ENCODE data around the gene SLC30A7.
"Not testable (repeated sequence)": the region's sequence is repeated elsewhere in the genome, so short reads cannot be mapped to it uniquely, and the experiment has no call there.

SLC30A7 gene, protein sequence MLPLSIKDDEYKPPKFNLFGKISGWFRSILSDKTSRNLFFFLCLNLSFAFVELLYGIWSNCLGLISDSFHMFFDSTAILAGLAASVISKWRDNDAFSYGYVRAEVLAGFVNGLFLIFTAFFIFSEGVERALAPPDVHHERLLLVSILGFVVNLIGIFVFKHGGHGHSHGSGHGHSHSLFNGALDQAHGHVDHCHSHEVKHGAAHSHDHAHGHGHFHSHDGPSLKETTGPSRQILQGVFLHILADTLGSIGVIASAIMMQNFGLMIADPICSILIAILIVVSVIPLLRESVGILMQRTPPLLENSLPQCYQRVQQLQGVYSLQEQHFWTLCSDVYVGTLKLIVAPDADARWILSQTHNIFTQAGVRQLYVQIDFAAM

DNA sequence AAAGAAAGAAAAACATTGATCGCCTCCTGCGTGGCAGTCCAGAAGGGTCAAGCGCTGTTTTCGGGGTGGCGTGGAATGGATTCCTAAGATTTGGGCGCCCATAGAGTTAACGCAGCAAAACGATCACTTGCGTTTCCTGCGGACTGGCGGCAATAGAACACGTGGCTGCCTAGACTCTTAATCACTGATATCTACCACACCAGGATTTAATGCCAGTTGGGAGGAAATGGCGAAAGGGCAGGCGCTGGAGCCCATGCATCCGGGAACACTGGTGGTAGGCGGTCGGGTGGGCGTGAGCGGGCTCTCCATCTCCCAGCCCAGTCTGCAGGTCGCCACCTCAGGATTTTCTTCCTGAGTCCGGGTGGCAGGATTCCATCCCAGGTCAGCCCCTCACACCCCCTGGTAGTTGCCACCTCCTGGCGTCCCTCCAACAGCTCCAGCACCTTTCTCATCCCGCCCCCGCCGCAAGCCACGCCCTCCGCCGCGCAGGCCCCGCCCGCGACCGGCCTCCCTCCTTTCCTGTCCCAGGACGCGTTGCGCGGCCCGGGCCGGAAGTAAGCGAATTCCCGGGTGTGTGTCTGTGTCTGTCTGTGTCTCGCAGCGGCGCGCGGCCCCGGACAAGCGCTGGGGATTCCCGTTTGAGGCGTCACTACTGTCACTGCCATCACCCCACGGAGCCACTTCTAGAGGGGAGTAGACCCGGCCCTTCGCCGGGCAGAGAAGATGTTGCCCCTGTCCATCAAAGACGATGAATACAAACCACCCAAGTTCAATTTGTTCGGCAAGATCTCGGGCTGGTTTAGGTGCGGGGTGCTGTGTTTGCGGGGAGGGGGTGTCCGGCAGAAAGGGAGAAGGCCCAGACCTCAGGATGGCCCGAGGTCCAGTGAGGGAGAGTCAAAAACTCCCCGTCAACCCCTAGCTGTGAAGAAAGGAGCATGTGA, at the start of gene SLC30A7:
Gene SLC30A7 (plus strand): TSS at position 551 of the 941 bp plus-strand sequence. CDS start 173 bp downstream, at position 724.
- Histone ChIP-seq H3K27me3 (ENCODE audit: insufficient read depth, low read length) (no peaks in the 10 kb centered on the region), H3K27ac (ENCODE audit: low read depth, low read length) (peak within 1 kb of the TSS; percentile 93), H3K79me2 (ENCODE audit: control insufficient read depth, insufficient read depth, low read length, unreplicated experiment) (peaks cover 67% of the 10 kb centered on the region), H3K4me1 (ENCODE audit: control insufficient read depth, insufficient read depth, low read length, unreplicated experiment) (peaks cover 32% of the 10 kb centered on the region), H3K4me3 (ENCODE audit: low read depth, low read length) (peak within 1 kb of the TSS; percentile 94), H3K36me3 (ENCODE audit: insufficient read depth, low read length) (peaks cover 23% of the 10 kb centered on the region), H2AFZ (ENCODE audit: low read length, unreplicated experiment) (peak within 1 kb of the TSS; percentile 92)

DNA sequence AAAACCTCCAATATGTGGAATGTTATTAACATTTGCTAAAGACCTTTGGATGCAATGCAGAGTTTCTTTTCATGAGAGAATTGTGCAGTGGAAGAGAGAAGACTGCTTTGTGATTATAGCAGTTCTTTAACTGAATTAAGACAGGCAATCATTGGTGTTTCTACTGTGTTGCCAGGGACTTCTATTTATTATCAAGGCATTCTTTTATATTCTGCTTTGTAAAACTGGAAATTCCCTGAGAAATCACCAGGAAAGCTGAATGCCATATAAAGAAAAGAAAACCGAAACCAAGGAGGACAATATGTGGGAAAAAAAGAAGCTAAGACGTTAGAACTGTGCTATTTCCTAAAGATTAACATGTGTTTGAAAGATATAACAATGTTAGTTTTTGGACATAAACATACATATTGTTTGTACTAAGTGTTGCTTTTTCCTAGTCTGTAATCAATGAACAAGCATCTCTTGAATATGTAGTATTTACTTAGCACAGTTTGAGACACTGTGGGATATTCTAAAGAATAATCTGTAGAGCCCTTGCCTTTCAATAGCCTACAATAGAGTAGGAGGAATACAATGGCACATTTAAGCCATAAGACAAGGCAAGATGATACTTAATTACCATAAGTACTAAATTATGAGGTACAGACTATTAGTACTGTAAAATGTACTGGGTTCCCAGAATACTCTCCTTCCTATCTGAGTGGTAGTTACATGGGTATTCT, 48.4 kb upstream of the SLC30A7 start:
- H3K4me1 ChIP-seq (ENCODE audit: control insufficient read depth, insufficient read depth, low read length, unreplicated experiment): peaks cover 18% of the 10 kb centered on the region
- H3K27ac ChIP-seq (ENCODE audit: low read depth, low read length): peak overlapping the region; percentile 55; the same call in 1 of the 2 replicates
- H3K27me3 ChIP-seq (ENCODE audit: insufficient read depth, low read length): no peaks in the 10 kb centered on the region
- peak overlapping the region; percentile 92 for H2AFZ ChIP-seq (ENCODE audit: low read length, unreplicated experiment)
- H3K36me3 ChIP-seq (ENCODE audit: insufficient read depth, low read length): no peaks in the 10 kb centered on the region
- H3K79me2 ChIP-seq (ENCODE audit: control insufficient read depth, insufficient read depth, low read length, unreplicated experiment): no peaks in the 10 kb centered on the region
- peak overlapping the region; percentile 63 for H3K4me3 ChIP-seq (ENCODE audit: low read depth, low read length)

DNA sequence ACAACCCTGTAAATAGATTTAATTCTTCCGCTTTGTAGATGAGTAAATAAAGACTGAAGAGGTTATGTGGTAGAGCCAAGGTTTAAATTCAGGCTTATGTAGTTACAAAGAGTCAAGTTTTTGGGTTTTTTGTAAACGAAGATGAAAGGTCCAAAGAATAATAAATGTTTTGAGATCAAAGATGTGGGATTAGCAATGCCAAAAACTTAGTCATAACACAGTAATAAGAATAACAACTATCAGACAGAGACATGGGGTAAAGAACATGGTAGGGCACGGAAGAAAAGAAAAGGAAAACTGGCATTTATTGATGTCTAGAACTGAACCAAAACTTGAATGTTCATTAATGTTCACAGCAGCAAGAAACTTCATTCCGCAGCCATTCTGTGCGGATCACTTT, 44.2 kb upstream of the SLC30A7 start:
- Histone ChIP-seq H3K36me3 (ENCODE audit: insufficient read depth, low read length) (no peaks in the 10 kb centered on the region), H3K27ac (ENCODE audit: low read depth, low read length) (peak overlapping the region; percentile 63), H2AFZ (ENCODE audit: low read length, unreplicated experiment) (peak overlapping the region; percentile 78)

DNA sequence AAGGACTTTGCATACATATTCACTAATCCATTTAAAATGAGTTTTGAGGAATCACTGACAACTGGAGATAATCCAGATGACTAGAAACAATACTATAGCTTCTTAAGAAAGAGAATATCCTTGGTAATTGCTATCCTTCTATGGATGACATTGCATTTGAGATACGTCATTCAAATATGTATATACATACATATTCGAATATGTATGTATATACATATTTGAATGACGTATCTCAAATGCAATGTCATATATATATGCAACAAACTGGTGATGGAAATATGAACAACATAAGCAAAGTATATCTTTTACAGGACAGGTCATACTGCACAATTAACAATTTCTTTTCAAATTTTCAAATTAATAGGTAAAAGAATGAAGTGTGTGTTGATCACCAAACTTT, 42.9 kb upstream of the SLC30A7 start:
- H3K27ac ChIP-seq (ENCODE audit: low read depth, low read length): no peak overlapping the region
- no peak overlapping the region for H3K4me3 ChIP-seq (ENCODE audit: low read depth, low read length)
- no peaks in the 10 kb centered on the region for H3K27me3 ChIP-seq (ENCODE audit: insufficient read depth, low read length)
- H3K36me3 ChIP-seq (ENCODE audit: insufficient read depth, low read length): no peaks in the 10 kb centered on the region
- H2AFZ ChIP-seq (ENCODE audit: low read length, unreplicated experiment): no peak overlapping the region
- no peaks in the 10 kb centered on the region for H3K79me2 ChIP-seq (ENCODE audit: control insufficient read depth, insufficient read depth, low read length, unreplicated experiment)
- peaks cover 14% of the 10 kb centered on the region for H3K4me1 ChIP-seq (ENCODE audit: control insufficient read depth, insufficient read depth, low read length, unreplicated experiment)

More for the DNA sequence above, 44.2 kb upstream of the SLC30A7 start:
- H3K4me3 ChIP-seq (ENCODE audit: low read depth, low read length): no peak overlapping the region
- no peaks in the 10 kb centered on the region for H3K79me2 ChIP-seq (ENCODE audit: control insufficient read depth, insufficient read depth, low read length, unreplicated experiment)
- H3K4me1 ChIP-seq (ENCODE audit: control insufficient read depth, insufficient read depth, low read length, unreplicated experiment): peaks cover 21% of the 10 kb centered on the region
- H3K27me3 ChIP-seq (ENCODE audit: insufficient read depth, low read length): no peaks in the 10 kb centered on the region

DNA sequence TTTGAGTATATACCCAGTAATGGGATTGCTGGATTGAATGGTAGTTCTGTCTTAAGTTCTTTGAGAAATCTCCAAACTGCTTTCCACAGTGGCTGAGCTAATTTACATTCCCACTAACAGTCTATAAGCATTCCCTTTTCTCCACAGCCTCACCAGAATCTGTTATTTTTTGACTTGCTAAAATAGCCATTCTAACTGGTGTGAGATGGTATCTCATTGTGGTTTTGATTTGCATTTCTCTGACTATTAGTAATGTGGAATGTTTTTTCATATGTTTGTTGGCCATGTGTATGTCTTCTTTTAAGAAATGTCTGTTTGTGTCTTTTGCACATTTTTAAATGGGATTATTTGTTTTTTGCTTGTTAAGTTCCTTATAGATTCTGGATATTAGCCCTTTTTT, 40.8 kb upstream of the SLC30A7 start:
- not testable (repeated sequence) for H3K27ac ChIP-seq (ENCODE audit: low read depth, low read length)

DNA sequence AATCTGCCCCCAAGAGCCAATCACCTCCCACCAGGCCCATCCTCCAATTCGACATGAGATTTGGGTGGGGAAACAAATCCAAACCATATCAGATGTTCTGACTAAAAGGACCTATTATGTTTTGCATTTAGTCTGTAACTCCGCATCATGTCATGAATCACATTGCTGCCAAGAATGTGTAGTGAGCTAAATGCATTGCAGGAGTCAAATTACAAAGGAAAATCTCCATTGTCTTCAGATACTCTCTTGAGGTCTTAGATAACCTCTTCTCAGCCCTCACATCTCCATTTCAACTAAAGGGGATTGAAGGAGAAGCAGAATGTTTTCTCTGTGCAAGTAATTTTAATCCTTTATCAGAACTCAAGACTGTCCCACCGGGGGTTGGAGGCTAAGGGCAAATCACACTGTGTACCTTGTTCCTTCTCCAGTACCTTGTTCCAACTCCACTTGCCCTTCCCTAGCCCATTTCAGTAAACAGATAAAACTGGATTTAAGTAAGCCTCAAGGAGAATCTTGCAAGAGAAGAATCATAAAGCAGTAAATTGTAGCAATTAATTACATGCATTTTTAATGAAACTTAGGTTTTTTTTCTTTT, 35.4 kb upstream of the SLC30A7 start:
- Histone ChIP-seq H3K36me3 (ENCODE audit: insufficient read depth, low read length) (no peaks in the 10 kb centered on the region), H3K27ac (ENCODE audit: low read depth, low read length) (peak overlapping the region; percentile 8; the same call in 1 of the 2 replicates), H2AFZ (ENCODE audit: low read length, unreplicated experiment) (no peak overlapping the region), H3K4me3 (ENCODE audit: low read depth, low read length) (no peak overlapping the region), H3K27me3 (ENCODE audit: insufficient read depth, low read length) (no peaks in the 10 kb centered on the region), H3K79me2 (ENCODE audit: control insufficient read depth, insufficient read depth, low read length, unreplicated experiment) (no peaks in the 10 kb centered on the region), H3K4me1 (ENCODE audit: control insufficient read depth, insufficient read depth, low read length, unreplicated experiment) (peaks cover 31% of the 10 kb centered on the region)

More for the DNA sequence above, 40.8 kb upstream of the SLC30A7 start:
- not testable (repeated sequence) for H2AFZ ChIP-seq (ENCODE audit: low read length, unreplicated experiment); H3K36me3 ChIP-seq (ENCODE audit: insufficient read depth, low read length); H3K79me2 ChIP-seq (ENCODE audit: control insufficient read depth, insufficient read depth, low read length, unreplicated experiment); H3K27me3 ChIP-seq (ENCODE audit: insufficient read depth, low read length); H3K4me3 ChIP-seq (ENCODE audit: low read depth, low read length)
- H3K4me1 ChIP-seq (ENCODE audit: control insufficient read depth, insufficient read depth, low read length, unreplicated experiment): peaks cover 15% of the 10 kb centered on the region

DNA sequence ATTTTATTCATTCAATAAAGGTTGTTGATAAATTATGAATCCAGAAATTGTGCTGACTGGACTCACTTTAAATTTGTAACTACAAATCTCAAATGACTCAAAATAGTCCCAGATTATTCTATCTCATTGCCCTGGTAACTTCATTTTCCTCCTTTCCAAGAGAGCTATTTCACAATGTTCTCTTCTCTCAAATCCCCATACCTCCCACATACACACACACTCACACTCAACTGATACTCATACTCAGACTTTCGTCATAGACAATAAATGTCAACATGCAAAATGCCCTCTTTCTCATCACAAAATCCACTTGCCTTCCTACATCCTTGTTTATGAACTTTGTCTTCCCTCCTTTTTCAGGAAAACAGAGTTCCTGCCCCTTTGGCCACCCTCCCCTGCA, 34.5 kb upstream of the SLC30A7 start:
- H2AFZ ChIP-seq (ENCODE audit: low read length, unreplicated experiment): no peak overlapping the region
- H3K4me3 ChIP-seq (ENCODE audit: low read depth, low read length): no peak overlapping the region
- no peaks in the 10 kb centered on the region for H3K79me2 ChIP-seq (ENCODE audit: control insufficient read depth, insufficient read depth, low read length, unreplicated experiment)
- no peaks in the 10 kb centered on the region for H3K36me3 ChIP-seq (ENCODE audit: insufficient read depth, low read length)
- H3K27me3 ChIP-seq (ENCODE audit: insufficient read depth, low read length): no peaks in the 10 kb centered on the region
- peak overlapping the region; percentile 60 for H3K27ac ChIP-seq (ENCODE audit: low read depth, low read length)
- peaks cover 39% of the 10 kb centered on the region for H3K4me1 ChIP-seq (ENCODE audit: control insufficient read depth, insufficient read depth, low read length, unreplicated experiment)

DNA sequence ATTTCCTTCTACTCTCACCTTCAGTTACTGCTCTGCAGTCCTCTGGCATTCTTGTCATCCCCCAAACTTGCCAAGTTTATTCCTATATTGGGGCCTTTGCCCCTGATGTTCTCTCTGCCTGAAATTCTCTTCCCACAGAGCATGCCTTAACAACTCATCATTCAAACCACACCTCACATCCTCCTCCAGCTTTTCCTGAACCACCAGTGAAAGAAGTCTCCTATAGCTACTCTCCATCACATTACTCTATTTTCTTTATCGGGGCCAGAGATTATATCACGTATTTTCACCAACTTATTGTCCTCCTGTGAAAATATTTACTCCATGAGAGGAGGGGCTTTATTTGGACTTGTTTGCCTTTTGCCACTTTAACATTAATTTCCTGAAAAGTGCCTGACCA, 33.3 kb upstream of the SLC30A7 start:
- no peaks in the 10 kb centered on the region for H3K27me3 ChIP-seq (ENCODE audit: insufficient read depth, low read length)
- no peak overlapping the region for H3K4me3 ChIP-seq (ENCODE audit: low read depth, low read length)
- H3K36me3 ChIP-seq (ENCODE audit: insufficient read depth, low read length): no peaks in the 10 kb centered on the region
- peaks cover 39% of the 10 kb centered on the region for H3K4me1 ChIP-seq (ENCODE audit: control insufficient read depth, insufficient read depth, low read length, unreplicated experiment)
- H3K79me2 ChIP-seq (ENCODE audit: control insufficient read depth, insufficient read depth, low read length, unreplicated experiment): no peaks in the 10 kb centered on the region
- peak overlapping the region; percentile 60 for H3K27ac ChIP-seq (ENCODE audit: low read depth, low read length)
- peak overlapping the region; percentile 58 for H2AFZ ChIP-seq (ENCODE audit: low read length, unreplicated experiment)

DNA sequence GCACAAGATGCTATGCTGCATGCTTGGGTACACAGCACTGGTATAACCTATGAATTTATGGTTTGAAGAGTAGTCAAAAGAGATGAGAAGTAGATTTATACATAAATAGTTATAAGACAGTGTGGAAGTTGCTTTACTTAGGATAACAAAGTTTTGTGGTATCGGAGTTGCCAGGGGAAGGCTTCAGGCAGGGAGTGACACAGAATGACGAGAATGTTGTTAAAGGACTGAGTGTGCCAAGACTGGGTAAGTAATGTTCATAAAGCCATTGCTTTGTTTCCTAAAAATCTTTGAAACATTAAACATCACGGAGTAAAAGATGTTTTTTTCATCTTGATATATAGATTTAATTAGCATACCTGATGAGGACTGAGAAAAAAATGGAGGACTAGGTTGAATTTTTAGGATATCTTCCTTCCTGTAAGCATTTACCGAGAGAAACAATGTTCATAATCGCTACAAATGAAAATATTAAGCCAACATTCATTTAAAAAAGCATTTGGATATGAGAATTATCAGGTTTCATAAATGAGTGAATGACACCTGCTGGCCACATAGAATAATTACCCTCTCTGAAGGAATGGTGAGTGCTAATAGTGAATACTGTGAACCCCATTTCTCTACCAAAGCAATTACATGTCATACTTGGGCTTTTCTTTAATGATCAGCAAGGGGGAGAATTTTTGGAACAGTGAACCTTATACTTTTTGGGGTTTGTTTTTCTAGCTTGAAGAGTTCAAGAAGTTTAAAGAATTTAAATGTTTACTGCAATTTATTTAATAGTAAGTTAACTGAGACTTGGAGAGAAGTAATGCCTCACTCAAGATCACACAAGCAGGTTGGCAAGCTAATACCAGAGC, 29.6 kb upstream of the SLC30A7 start:
- no peaks in the 10 kb centered on the region for H3K79me2 ChIP-seq (ENCODE audit: control insufficient read depth, insufficient read depth, low read length, unreplicated experiment)
- H3K4me3 ChIP-seq (ENCODE audit: low read depth, low read length): peak overlapping the region; percentile 56
- H2AFZ ChIP-seq (ENCODE audit: low read length, unreplicated experiment): peak overlapping the region; percentile 72
- H3K4me1 ChIP-seq (ENCODE audit: control insufficient read depth, insufficient read depth, low read length, unreplicated experiment): peaks cover 31% of the 10 kb centered on the region
- H3K27me3 ChIP-seq (ENCODE audit: insufficient read depth, low read length): no peaks in the 10 kb centered on the region
- H3K27ac ChIP-seq (ENCODE audit: low read depth, low read length): peak overlapping the region; percentile 47
- H3K36me3 ChIP-seq (ENCODE audit: insufficient read depth, low read length): no peaks in the 10 kb centered on the region
